GM23248 (cell line): ENCODE measurements around the gene DLX2. TPM values are rescaled to one million over a fixed set of nuclear protein-coding genes. Genes with fewer than 3 reads are reported as not detected.

Source experiments
- DNase-seq: peaks from one replicate; pipeline ENCODE4 v3.0.0-alpha.2; 2015
- H2AFZ ChIP-seq: fragments of 200-600 bp; sonication (generic); 2 replicates; pipeline ENCODE4 v1.6.1; 2016; ENCODE audit warnings: antibody characterized with exemption
- H3F3A ChIP-seq: fragments of 200-600 bp; sonication (generic); 2 replicates; pipeline ENCODE4 v1.6.1; 2016; ENCODE audit warnings: mild to moderate bottlenecking, antibody characterized with exemption, mixed run types; ENCODE audit not compliant: insufficient read depth
- H3K27ac ChIP-seq: fragments of 200-600 bp; sonication (generic); 2 replicates; pipeline ENCODE4 v1.5.1; 2016; ENCODE audit warnings: mild to moderate bottlenecking
- H3K27me3 ChIP-seq: fragments of 200-600 bp; sonication (generic); replicated peaks from 2 replicates; pipeline ENCODE4 v1.6.1; 2016; ENCODE audit warnings: mild to moderate bottlenecking; ENCODE audit not compliant: insufficient read depth
- H3K36me3 ChIP-seq: fragments of 200-600 bp; sonication (generic); 2 replicates; pipeline ENCODE4 v1.6.1; 2016; ENCODE audit warnings: low read depth, mild to moderate bottlenecking
- H3K4me1 ChIP-seq: fragments of 200-600 bp; sonication (generic); 2 replicates; pipeline ENCODE4 v1.6.1; 2016; ENCODE audit warnings: mild to moderate bottlenecking; ENCODE audit not compliant: insufficient read depth
- H3K4me2 ChIP-seq: fragments of 200-600 bp; sonication (generic); one replicate; pipeline ENCODE4 v1.6.1; 2016; ENCODE audit warnings: mild to moderate bottlenecking; ENCODE audit not compliant: unreplicated experiment
- H3K4me3 ChIP-seq: fragments of 200-600 bp; sonication (generic); 2 replicates; pipeline ENCODE4 v1.5.1; 2016; ENCODE audit warnings: mild to moderate bottlenecking
- H3K79me2 ChIP-seq: fragments of 200-600 bp; sonication (generic); 2 replicates; pipeline ENCODE4 v1.6.1; 2016; ENCODE audit warnings: mild to moderate bottlenecking; ENCODE audit not compliant: insufficient read depth
- H3K9ac ChIP-seq: fragments of 200-600 bp; sonication (generic); 2 replicates; pipeline ENCODE4 v1.6.1; 2016; ENCODE audit warnings: mild to moderate bottlenecking
- H3K9me2 ChIP-seq: fragments of 200-600 bp; sonication (generic); 2 replicates; pipeline ENCODE4 v1.6.1; 2016; ENCODE audit warnings: mixed run types, mild to moderate bottlenecking, moderate library complexity; ENCODE audit not compliant: insufficient read depth
- H3K9me3 ChIP-seq: fragments of 200-600 bp; sonication (generic); one replicate; pipeline ENCODE4 v1.6.1; 2017; ENCODE audit warnings: low read depth
- H4K20me1 ChIP-seq: fragments of 200-600 bp; sonication (generic); 2 replicates; pipeline ENCODE4 v1.6.0; 2016; ENCODE audit not compliant: insufficient read depth
- EZH2 ChIP-seq: fragments of 200-600 bp; sonication (generic); IDR thresholded peaks from 2 replicates; pipeline ENCODE4 v1.6.1; 2018; ENCODE audit warnings: antibody characterized with exemption, mild to moderate bottlenecking; ENCODE audit not compliant: insufficient read depth, poor library complexity, severe bottlenecking
- EZH2phosphoT487 ChIP-seq: fragments of 200-600 bp; sonication (generic); IDR thresholded peaks from 2 replicates; pipeline ENCODE4 v1.6.1; 2018; ENCODE audit warnings: antibody characterized with exemption, moderate library complexity, mild to moderate bottlenecking, low read depth; ENCODE audit not compliant: insufficient read depth
- WGBS, 2 experiments: methylation state at CpG; one replicate each; pipeline ENCODE4 v1.1.6; 2015 to 2017; ENCODE audit warnings: low lambda C conversion rate in 2 of 2, low coverage in 1 of 2; ENCODE audit errors: missing lambda C conversion rate in 2 of 2; 5-methylcytosine and 5-hydroxymethylcytosine counted together
- in situ Hi-C: fragments of 300-500 bp; cut with MboI; formaldehyde crosslinking; loops from 2 replicates; pipeline ENCODE4 v1.15.0; 2020
- polyA plus RNA-seq: library from polyadenylated mRNA; unstranded; fragments of >200 nt; fragmentation: Nextera tagmentation; extraction: Ambion mirVana; gene quantifications from 2 replicates; pipeline ENCODE4 v1.2.1, GENCODE V29; 2016
- total RNA-seq: library from RNA; depleted of rRNA; stranded (reverse); fragments of >200 nt; shearing (Covaris generic); gene quantifications from 2 replicates; pipeline ENCODE4 v1.2.3, GENCODE V29; 2014

DLX2 gene
- total and polyA plus RNA-seq, 2 experiments from 2014 or later = 2.8 to 6.0 TPM

DNA sequence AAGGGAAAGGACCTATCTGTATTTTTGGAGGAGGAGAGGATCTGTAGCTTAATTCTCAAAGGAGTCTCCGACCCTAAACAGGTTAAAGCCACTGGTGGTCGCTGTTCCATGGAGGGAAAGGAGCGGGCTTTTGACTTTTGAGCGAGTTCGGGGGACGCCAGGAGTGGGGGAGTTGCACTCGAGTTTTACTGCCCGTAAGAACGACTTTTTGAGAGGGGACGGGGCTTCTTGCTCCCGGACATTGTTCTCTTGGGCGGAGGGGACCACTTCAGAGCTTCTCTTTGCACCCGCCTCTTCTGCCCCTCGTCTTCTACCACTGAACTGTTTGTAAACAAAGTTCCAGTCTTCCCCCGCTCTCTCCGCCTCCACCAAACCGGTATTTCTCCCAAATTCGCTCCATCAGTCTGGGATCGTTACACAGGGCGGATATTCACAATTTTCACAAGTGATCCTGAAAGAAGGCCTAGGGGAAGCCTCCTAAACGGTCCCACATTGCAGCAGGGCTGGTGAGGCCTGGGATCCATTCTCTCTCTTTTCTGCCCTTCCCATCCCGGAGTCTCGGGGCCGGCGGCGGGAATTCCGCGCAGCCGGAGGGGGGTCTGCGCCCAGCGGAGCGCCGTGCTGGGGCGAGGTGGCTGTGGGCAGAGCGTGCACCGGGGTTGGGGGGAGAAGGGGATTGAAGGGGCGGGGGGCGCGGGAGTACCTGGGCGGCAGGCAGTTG lies 6.6 kb downstream of the DLX2 start:
- Histone ChIP-seq H3K9ac (peak overlapping the region; percentile 98), H3K9me2 (no peaks in the 10 kb centered on the region), H3K27me3 (peaks cover 11% of the 10 kb centered on the region; the same call in 1 of the 2 replicates), H4K20me1 (no peaks in the 10 kb centered on the region), H3K4me2 (peak overlapping the region; percentile 99), H3F3A (peaks cover 25% of the 10 kb centered on the region), H3K4me1 (peaks cover 43% of the 10 kb centered on the region), H3K36me3 (no peaks in the 10 kb centered on the region), H2AFZ (peak overlapping the region; percentile 80), H3K9me3 (no peaks in the 10 kb centered on the region), H3K79me2 (peaks cover 18% of the 10 kb centered on the region), H3K4me3 (peak overlapping the region; percentile 90), H3K27ac (peak overlapping the region; percentile 98)
- in situ Hi-C loops = no loop called here
- 7 to 9% methylated on average over 37 to 40 of the region's 40 CpGs for WGBS, 2 experiments
- peak; percentile 55 for DNase-seq
- TF ChIP-seq EZH2phosphoT487 (no peak), EZH2 (no peak)

DNA sequence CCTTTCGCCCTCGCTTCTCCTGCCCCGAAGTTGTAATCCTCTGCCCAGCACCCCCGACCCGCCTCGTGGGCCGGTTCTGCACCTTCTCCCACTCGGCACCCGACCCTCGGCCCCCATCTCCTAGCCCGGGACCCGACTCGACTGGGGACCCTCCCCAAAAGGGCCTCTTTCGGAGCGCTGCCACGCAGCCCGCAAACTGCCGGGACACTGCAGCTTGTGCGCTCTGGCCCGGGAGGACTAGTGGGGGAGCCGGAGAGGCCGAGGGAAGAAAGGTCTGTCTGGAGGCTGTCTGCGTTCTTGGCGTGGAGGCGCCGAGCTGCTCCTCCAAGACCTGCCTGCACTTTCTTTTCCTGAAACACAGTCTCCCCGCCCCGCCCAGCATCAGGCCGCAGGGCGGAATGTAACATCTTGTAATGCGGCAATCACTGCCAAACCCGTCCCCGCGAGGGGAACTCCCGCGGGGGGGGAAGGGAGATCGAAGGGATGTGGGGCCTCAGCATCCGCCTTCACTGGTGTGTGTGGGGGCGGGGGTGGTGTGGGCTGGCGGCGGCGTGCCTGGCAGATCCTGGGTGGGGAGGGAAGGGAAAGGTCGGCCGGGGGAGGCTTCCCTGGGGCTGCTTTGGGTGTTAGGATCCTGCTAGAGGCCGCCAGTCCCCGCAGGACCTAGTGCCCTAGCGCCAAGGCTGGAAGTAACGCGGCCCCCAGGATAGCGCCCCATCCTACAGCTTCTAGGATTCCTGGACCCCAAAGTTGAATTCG lies 7.4 kb downstream of the DLX2 start:
- DNase-seq = peak; percentile 95
- Histone ChIP-seq H4K20me1 (no peaks in the 10 kb centered on the region), H3K27me3 (peaks cover 11% of the 10 kb centered on the region; the same call in 1 of the 2 replicates), H3K36me3 (no peaks in the 10 kb centered on the region), H3K27ac (peak overlapping the region; percentile 98), H3K9me3 (no peaks in the 10 kb centered on the region), H3K9me2 (no peaks in the 10 kb centered on the region), H3F3A (peaks cover 25% of the 10 kb centered on the region), H2AFZ (peak overlapping the region; percentile 80), H3K4me1 (peaks cover 43% of the 10 kb centered on the region), H3K4me2 (peak overlapping the region; percentile 99), H3K9ac (peak overlapping the region; percentile 98), H3K4me3 (peak overlapping the region; percentile 90), H3K79me2 (peaks cover 11% of the 10 kb centered on the region)
- 3% methylated on average over 38 to 51 of the region's 51 CpGs for WGBS, 2 experiments
- in situ Hi-C loops = no loop called here
- no peak for TF ChIP-seq EZH2phosphoT487
- no peak for TF ChIP-seq EZH2

DNA sequence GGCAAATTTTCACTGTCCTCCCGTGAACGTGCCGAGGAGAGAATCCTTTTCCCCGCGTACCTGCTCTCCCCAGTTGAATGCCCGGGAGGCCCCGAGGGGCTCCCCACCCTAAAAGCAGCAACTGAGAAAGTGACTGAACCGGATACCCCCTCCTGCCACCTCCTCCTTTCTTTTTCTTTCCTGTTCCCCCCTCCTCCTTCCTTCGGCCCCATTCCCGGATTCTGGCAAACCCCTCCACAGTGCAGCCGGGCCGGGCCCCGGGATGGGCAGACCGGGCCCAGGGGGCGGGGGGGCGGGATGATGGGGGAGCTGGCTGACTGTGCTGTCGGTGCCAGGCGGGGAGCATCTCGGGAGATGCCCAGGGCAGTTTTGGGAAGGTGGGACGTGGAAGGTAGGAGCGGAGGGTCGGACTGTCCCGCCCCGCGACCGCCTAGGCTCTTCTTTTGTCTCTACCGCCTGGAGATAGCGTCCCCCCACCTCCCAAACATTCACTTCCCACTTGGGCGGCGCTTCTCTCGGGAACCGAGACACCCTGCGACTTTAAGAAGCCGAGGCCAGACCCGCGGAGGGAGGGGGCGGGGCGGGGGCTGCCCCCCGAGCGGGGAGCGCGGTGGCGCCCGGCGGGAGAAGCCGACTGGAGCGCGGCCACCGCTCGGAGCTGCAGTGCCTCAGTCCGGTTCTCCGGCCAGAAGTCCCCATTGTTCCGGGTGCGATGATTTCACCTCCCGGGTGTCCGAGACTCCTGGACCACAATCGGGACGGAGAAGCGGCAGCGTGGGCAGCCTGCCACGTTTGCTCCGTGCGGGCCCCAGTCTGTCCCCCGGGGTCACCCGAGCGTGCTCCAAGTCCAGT lies 8.2 kb downstream of the DLX2 start:
- no peaks in the 10 kb centered on the region for H4K20me1 ChIP-seq
- peak; percentile 72 for DNase-seq
- peak overlapping the region; percentile 80 for H2AFZ ChIP-seq
- H3K27ac ChIP-seq = peak overlapping the region; percentile 98
- peaks cover 23% of the 10 kb centered on the region for H3F3A ChIP-seq
- H3K9ac ChIP-seq = peak overlapping the region; percentile 98
- no peaks in the 10 kb centered on the region for H3K36me3 ChIP-seq
- H3K4me3 ChIP-seq = peak overlapping the region; percentile 90
- no peaks in the 10 kb centered on the region for H3K9me3 ChIP-seq
- H3K4me2 ChIP-seq = peak overlapping the region; percentile 99
- H3K27me3 ChIP-seq = peaks cover 11% of the 10 kb centered on the region; the same call in 1 of the 2 replicates
- in situ Hi-C loops = no loop called here
- no peaks in the 10 kb centered on the region for H3K9me2 ChIP-seq
- no peak for TF ChIP-seq EZH2
- no peak for TF ChIP-seq EZH2phosphoT487
- H3K79me2 ChIP-seq = peaks cover 6% of the 10 kb centered on the region
- H3K4me1 ChIP-seq = peaks cover 39% of the 10 kb centered on the region
- WGBS, 2 experiments = 4 to 7% methylated on average over 38 to 59 of the region's 66 CpGs
